ENCODE results near the gene SEPTIN5.
"Not testable (repeated sequence)": the region's sequence is repeated elsewhere in the genome, so short reads cannot be mapped to it uniquely, and the experiment has no call there.

SEPTIN5 gene

GRCh38 chr22:19723232-19723982, 9.1 kb downstream of the SEPTIN5 start, which contains the start of gene GP1BB:
Gene GP1BB (plus strand): TSS chr22:19723539. CDS start chr22:19723570, 31 bp downstream.
- DNase-seq (ENCODE audit: extremely low read depth, low read depth) = no peak
- no peak for TF ChIP-seq CTCF (IDR thresholded peaks at IDR 0.05; ENCODE audit: low read depth, low read length)

GRCh38 chr22:19723983-19724827, 9.9 kb downstream of the SEPTIN5 start:
- no peak for TF ChIP-seq CTCF (IDR thresholded peaks at IDR 0.05; ENCODE audit: low read depth, low read length)
- no peak for DNase-seq (ENCODE audit: extremely low read depth, low read depth)

GRCh38 chr22:19724927-19725661, 10.8 kb downstream of the SEPTIN5 start:
- no peak for TF ChIP-seq CTCF (IDR thresholded peaks at IDR 0.05; ENCODE audit: low read depth, low read length)
- DNase-seq (ENCODE audit: extremely low read depth, low read depth) = no peak

GRCh38 chr22:19726064-19726788, 11.9 kb downstream of the SEPTIN5 start:
- not testable (repeated sequence) for DNase-seq (ENCODE audit: extremely low read depth, low read depth)

- no peak for DNase-seq (ENCODE audit: extremely low read depth, low read depth)
- no peak for TF ChIP-seq CTCF (IDR thresholded peaks at IDR 0.05; ENCODE audit: low read depth, low read length)
Measured at GRCh38 chr22:19727310-19728150, 13.2 kb downstream of the SEPTIN5 start.

GRCh38 chr22:19728271-19728670, 14.0 kb downstream of the SEPTIN5 start:
- no peak for DNase-seq (ENCODE audit: extremely low read depth, low read depth)
- no peak for TF ChIP-seq CTCF (IDR thresholded peaks at IDR 0.05; ENCODE audit: low read depth, low read length)
